Tongue (tissue), 1 donor: ENCODE measurements around the gene CST9L. TPM values are rescaled to one million over a fixed set of nuclear protein-coding genes. Genes with fewer than 3 reads are reported as not detected.

Experiments used
- total RNA-seq: library from RNA; depleted of rRNA; stranded (reverse); fragments of >200 nt; gene quantifications from one replicate; pipeline ENCODE4 v1.2.3, GENCODE V29; 2014

The CST9L gene
- total RNA-seq, 1 donor from 2014 or later, result not detected

Other genes with a start within 250 kb of the CST9L start
- gene NXT1, start 217.7 kb downstream of the CST9L start, total RNA-seq, result 21.1 TPM
- 17.2 TPM for gene GZF1, start 206.3 kb downstream of the CST9L start, total RNA-seq
- gene NAPB, start 147.0 kb downstream of the CST9L start, total RNA-seq, result 23.7 TPM
- gene CSTL1, start 128.8 kb downstream of the CST9L start, total RNA-seq, result not detected
- gene CST11, start 115.6 kb downstream of the CST9L start, total RNA-seq, result not detected
- gene CST8, start 77.4 kb downstream of the CST9L start, total RNA-seq, result not detected
- gene CST9, start 37.4 kb upstream of the CST9L start, total RNA-seq, result not detected
- gene CST3, start 69.5 kb upstream of the CST9L start, total RNA-seq, result 229 TPM
- not detected for gene CST4, start 120.6 kb upstream of the CST9L start, total RNA-seq
- not detected for gene CST1, start 182.5 kb upstream of the CST9L start, total RNA-seq